PC-9 (cell line): ENCODE results near the gene SYNE4.

Experiments used
- CTCF ChIP-seq: fragments of 200-600 bp; sonication (generic); conservative IDR thresholded peaks from 2 replicates; pipeline ENCODE4 v1.6.1; 2017; ENCODE audit warnings: mixed run types, antibody characterized with exemption, mild to moderate bottlenecking, moderate library complexity
- EZH2 ChIP-seq: fragments of 200-600 bp; sonication (generic); IDR thresholded peaks from 2 replicates; pipeline ENCODE4 v1.8.0; 2017; ENCODE audit warnings: antibody characterized with exemption, low read depth

GRCh38 chr19:35978271-35978670, 30.3 kb downstream of the SYNE4 start:
- TF ChIP-seq CTCF (no peak), EZH2 (no peak)
